ENCODE results near the gene STIP1.
A peak's percentile ranks its signal among the peaks of the same experiment; 100 is the strongest.

The STIP1 gene

DNA sequence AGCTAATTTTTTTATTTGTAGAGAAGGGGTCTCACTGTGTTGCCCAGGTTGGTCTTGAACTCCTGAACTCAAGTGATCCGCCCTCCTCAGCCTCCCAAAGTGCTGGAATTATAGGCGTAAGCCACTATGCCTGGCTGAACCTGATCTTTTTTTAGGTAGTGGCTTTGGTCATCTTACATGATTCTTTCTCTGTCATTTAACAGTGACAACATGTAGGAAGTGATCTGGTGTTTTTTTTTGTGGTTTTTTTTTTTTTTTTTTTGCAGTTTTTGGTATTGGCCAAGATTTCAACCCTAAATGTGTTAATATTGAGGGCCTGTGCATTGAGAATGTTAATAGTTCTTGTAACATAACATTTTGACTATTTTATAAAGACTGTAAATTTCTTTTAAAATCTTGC, 12.5 kb downstream of the STIP1 start:
- DNase-seq (ENCODE audit: low read depth in 2 of 2): no peak
- TF ChIP-seq, protein P1, sequence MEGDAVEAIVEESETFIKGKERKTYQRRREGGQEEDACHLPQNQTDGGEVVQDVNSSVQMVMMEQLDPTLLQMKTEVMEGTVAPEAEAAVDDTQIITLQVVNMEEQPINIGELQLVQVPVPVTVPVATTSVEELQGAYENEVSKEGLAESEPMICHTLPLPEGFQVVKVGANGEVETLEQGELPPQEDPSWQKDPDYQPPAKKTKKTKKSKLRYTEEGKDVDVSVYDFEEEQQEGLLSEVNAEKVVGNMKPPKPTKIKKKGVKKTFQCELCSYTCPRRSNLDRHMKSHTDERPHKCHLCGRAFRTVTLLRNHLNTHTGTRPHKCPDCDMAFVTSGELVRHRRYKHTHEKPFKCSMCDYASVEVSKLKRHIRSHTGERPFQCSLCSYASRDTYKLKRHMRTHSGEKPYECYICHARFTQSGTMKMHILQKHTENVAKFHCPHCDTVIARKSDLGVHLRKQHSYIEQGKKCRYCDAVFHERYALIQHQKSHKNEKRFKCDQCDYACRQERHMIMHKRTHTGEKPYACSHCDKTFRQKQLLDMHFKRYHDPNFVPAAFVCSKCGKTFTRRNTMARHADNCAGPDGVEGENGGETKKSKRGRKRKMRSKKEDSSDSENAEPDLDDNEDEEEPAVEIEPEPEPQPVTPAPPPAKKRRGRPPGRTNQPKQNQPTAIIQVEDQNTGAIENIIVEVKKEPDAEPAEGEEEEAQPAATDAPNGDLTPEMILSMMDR (IDR thresholded peaks at IDR 0.05; ENCODE audit: low read depth, low read length): no peak
- H3K4me3 ChIP-seq (replicated peaks in 1 of 2; ENCODE audit: low read depth in 2 of 2, low read length in 2 of 2): no peak overlapping the region

DNA sequence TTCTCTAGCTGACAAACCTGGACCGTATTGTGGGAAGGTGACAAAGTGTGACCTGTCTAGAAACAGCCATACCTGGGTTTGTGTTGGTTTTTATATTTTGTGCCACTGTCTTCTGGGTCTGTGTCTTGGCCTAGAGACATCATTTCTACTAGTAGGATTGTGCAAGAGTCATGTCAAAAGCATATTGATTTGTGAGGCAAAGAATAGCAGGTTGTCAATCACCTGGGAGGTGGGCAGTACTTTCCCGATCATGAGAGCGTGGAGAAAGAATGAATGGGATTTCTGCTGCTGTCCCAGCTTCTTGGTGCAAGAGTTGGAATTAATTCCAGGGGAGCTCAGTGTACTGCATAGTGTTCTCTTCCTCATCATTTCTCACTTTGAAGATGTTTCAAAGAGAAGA, 15.6 kb downstream of the STIP1 start:
- no peak overlapping the region for H3K4me3 ChIP-seq (replicated peaks in 1 of 2; ENCODE audit: low read depth in 2 of 2, low read length in 2 of 2)
- no peak for DNase-seq (ENCODE audit: low read depth in 2 of 2)
- TF ChIP-seq, protein P1 (IDR thresholded peaks at IDR 0.05; ENCODE audit: low read depth, low read length): no peak

DNA sequence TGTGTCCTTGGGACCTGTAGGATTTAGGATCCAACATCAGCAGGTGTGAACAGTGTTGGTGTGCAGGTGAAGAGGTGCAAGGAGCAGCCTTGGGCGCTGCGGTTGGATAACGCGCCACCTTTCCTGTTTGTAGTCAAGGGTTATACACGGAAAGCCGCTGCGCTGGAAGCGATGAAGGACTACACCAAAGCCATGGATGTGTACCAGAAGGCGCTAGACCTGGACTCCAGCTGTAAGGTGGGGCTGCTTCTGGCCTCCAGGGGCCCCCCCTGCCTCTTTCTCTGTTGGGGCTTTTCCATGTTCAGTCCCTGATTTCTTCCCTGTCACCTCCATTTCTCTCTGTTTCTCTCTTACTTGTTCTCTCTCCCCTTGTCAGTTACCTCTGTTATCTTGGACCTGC, 17.0 kb downstream of the STIP1 start:
- DNase-seq (ENCODE audit: low read depth in 2 of 2): no peak
- TF ChIP-seq, protein P1 (IDR thresholded peaks at IDR 0.05; ENCODE audit: low read depth, low read length): no peak
- H3K4me3 ChIP-seq (replicated peaks in 1 of 2; ENCODE audit: low read depth in 2 of 2, low read length in 2 of 2): no peak overlapping the region

DNA sequence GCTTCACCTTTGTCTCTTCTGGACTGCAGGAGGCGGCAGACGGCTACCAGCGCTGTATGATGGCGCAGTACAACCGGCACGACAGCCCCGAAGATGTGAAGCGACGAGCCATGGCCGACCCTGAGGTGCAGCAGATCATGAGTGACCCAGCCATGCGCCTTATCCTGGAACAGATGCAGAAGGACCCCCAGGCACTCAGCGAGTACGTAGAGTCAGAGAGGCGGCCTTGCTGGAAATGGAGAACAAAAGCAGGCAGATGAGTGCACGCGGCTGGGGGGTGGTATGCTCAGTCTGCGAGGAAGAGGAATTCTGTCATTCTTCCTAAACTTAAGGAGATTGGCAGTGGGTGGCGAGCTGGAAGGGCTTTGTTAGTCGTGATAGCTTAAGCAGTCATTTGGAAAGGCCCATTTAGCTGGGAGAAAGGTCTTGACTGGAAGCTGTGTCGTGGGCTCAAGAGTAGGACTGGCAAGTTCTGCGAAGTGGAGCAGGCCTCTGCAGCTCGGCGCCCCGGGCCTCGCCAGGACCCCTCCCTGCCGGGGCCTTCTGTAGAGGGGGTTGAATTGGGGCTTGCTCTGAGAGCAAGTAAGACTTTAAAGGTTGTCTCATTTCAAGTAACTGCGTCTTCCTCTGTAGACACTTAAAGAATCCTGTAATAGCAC, 17.6 kb downstream of the STIP1 start:
- H3K4me3 ChIP-seq (replicated peaks in 1 of 2; ENCODE audit: low read depth in 2 of 2, low read length in 2 of 2): no peak overlapping the region
- DNase-seq (ENCODE audit: low read depth in 2 of 2): no peak
- TF ChIP-seq, protein P1 (IDR thresholded peaks at IDR 0.05; ENCODE audit: low read depth, low read length): no peak

DNA sequence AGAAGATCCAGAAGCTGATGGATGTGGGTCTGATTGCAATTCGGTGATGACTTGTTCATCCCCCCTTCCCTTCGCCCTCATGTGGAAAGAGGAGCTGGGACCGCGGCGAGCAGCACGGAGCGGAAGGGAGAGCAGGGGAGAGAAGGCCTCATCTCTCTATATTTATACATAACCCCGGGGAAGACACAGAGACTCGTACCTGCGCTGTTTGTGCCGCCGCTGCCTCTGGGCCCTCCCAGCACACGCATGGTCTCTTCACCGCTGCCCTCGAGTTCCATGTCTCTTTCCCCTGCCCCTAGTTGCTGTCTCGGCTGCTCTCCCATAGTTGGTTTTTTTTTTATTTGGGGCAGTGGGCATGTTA, 18.1 kb downstream of the STIP1 start:
- no peak for DNase-seq (ENCODE audit: low read depth in 2 of 2)
- H3K4me3 ChIP-seq (replicated peaks in 1 of 2; ENCODE audit: low read depth in 2 of 2, low read length in 2 of 2): no peak overlapping the region
- TF ChIP-seq, protein P1 (IDR thresholded peaks at IDR 0.05; ENCODE audit: low read depth, low read length): no peak

DNA sequence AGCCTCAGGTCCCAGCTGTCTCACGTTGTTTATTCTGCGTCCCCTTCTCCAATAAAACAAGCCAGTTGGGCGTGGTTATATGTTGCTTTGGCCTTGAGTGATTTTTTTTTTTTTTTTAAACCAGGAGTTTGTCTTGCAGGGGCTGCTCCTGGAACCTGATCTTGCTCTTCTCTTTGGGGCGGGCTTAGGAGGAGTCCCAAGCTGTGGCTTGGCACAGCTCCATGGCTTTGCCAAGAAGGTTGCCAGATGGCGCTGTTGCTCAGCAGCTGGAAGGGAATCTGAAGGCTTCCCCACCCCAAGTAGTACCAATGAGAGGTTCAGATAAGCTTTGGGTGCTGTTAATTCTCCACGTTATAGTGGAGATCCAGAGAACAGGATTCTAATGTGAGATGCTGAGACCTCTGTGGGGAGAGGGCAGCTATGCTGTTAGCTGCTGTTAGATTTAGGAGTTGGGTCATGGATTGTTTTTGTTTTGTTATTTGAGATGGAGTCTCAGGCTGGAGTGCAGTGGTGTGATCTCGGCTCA, 18.6 kb downstream of the STIP1 start:
- TF ChIP-seq, protein P1 (IDR thresholded peaks at IDR 0.05; ENCODE audit: low read depth, low read length): peak; percentile 73
- DNase-seq (ENCODE audit: low read depth in 2 of 2): peak; percentile 96 to 98
- no peak overlapping the region for H3K4me3 ChIP-seq (replicated peaks in 1 of 2; ENCODE audit: low read depth in 2 of 2, low read length in 2 of 2)

Measured in cardiac fibroblast (primary cell).